DMS153 (cell line): ENCODE results near the gene SKOR2.
"Not testable (repeated sequence)": the region's sequence is repeated elsewhere in the genome, so short reads cannot be mapped to it uniquely, and the experiment has no call there.

Experiments used
- DNase-seq: peaks from one replicate; lab custom pipeline; 2025; lab: John Stamatoyannopoulos, UW

The SKOR2 gene

GRCh38 chr18:47203626-47204464 lies 47.6 kb downstream of the SKOR2 start:
- DNase-seq, result no peak

DNA sequence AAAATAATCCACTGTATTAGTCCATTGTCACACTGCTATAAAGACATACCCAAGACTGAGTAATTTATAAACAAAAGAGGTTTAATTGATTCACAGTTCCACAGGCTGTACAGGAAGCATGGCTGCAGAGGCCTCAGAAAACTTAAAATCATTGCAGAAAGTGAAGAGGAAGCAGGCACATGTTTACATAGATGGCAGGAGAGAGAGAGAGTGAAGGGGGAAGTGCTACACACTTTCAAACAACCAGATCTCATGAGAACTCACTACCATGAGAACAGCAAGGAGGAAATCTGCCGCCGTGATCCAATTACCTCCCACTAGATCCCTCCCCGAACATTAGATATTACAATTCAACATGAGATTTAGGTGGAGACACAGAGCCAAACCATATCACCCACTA lies 55.5 kb downstream of the SKOR2 start:
- DNase-seq, result not testable (repeated sequence)

- no peak for DNase-seq
These were observed 59.5 kb downstream of the SKOR2 start for GRCh38 chr18:47191961-47192360.

DNA sequence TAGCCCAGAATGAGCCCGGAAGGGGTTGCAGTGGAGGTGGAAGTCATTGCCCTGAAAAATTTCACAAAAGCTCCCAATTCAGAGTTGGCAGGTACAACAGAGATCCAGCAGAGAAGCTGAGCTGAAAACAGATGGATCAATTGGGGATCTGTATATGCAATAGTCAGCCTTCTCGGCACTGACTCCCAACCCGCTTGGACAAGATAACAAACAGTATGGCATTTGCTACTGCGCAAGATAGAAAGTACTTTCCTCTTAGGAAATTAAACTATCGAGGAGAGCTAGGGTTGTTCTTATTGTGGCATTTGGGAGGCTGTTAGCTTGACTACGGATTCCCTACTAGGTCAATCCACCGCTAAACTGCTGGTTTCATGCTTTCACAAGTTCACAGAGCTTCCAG lies 63.7 kb downstream of the SKOR2 start:
- no peak for DNase-seq

DNA sequence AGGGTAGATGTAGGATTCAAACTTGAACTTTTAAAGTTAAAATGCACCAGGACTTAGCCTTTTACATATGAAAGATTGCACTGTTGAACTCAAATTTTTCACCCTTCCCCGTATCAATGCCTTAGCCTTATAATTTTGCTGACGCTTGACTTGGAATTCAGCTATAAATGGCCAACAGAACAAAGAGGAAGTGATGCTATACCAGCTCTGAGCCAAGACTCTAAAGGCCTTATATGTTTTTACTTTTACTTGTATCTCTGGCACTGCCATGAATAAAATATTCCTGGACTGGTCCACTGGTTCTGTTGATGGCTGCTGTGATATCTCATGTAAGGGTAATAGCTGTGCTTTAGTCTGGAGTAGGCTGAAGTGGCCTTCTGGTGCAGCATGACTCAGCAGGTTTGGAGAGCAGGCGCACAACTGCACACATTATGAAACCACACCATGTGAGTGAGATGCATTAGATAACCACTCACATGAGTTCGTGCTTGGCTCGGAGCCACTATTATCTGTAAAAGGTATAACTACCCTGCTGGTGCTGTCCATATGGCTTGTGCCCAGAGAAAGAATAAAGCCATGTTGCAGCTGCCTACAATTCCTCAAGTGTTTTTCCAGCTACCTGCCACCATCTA lies 66.9 kb downstream of the SKOR2 start:
- peak; percentile 33 for DNase-seq

GRCh38 chr18:47182156-47182555 lies 69.3 kb downstream of the SKOR2 start:
- DNase-seq, result not testable (repeated sequence)

DNA sequence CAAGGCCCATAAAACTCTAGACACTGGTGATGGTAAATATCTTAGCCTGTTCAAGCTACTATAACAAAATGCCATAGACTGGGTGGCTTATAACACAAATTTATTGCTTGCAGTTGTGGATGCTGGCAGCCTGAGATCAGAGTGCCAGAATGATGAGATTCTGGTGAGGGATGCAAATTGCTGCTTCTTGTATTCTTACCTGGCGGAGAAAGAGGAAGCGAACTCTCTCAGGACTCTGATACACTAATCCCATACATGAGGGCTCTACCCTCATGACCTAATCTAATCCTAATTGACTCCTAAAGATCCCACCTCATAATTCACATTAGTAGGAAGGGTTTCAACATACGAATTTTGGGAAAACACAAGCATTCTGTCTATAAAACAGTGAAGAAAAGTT lies 70.7 kb downstream of the SKOR2 start:
- DNase-seq, result no peak

- peak; percentile 37 for DNase-seq
These were observed 71.9 kb downstream of the SKOR2 start for GRCh38 chr18:47179520-47179919.

GRCh38 chr18:47175898-47176575 lies 75.4 kb downstream of the SKOR2 start, which contains the start of gene IER3IP1:
TSS of gene IER3IP1 (minus strand) at chr18:47176364. CDS start at chr18:47176277, 87 bp downstream.
- DNase-seq, result peak; percentile 78

- no peak for DNase-seq
These were observed 76.1 kb downstream of the SKOR2 start for GRCh38 chr18:47175283-47175897.

DNA sequence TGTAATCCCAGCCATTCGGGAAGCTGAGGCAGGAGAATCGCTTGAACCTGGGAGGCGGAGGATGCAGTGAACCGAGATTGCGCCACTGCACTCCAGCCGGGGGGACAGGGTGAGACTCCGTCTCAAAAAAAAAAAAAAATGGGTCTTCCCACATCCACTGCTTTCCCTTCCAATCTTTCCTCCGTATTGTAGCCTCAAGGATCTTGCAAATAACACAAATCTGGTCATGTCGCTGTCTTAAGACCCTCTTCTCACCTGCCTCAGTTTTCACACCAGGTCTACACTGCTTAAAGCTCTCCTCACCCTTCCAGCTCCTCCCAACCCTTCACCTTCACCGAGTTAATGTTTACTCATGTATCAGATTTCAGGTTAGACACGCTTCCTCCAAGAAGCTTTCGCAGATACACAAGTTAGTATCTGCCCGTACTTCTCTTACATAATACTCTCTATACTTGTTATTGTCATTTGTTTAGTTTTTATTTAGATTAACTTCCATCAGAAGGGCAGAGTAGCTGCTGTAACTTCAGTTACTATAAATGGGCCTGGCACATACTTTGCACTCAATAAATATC lies 76.8 kb downstream of the SKOR2 start:
- DNase-seq, result no peak

- DNase-seq, result no peak
These were observed 79.0 kb downstream of the SKOR2 start for GRCh38 chr18:47172476-47172875.

DNA sequence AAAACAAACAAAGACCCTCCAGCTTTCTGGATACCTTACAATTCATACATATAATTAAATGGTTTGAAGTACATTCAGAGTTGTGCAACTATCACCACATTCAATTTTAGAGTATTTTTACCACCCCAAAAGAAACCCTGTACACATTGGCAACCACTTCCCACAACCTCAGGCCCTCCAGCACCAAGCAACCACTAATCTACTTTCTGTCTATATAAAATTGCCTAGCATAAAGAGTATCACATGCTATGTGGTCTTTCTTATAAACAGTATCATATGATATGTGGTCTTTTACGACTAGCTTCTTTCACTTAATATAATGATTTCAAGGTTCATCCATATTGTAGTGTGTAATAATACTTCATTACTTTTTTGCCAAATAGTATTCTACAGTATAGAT lies 82.5 kb downstream of the SKOR2 start:
- no peak for DNase-seq

GRCh38 chr18:47168509-47168908 lies 83.0 kb downstream of the SKOR2 start:
- no peak for DNase-seq

- DNase-seq, result no peak
These were observed 85.2 kb downstream of the SKOR2 start for GRCh38 chr18:47166294-47166693.

- no peak for DNase-seq
These were observed 88.2 kb downstream of the SKOR2 start for GRCh38 chr18:47163241-47163640.

DNA sequence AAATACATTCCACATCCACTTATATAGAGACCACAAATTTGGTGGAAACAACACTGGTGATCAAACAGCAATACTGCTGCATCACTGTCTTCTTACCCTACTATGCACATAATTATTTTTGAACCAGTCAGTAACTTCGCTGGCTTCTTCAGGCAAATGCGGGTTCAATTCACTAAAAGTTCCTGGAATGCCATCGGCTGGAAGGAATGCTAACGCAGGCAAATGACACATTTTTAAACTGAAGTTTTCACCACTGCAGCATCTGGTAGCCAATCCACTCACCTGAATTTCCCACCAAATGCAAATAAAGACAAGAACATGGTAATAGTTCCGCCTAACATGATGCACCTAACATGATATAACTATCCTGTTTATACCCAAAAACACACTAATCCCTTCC lies 91.2 kb downstream of the SKOR2 start:
- DNase-seq, result no peak

DNA sequence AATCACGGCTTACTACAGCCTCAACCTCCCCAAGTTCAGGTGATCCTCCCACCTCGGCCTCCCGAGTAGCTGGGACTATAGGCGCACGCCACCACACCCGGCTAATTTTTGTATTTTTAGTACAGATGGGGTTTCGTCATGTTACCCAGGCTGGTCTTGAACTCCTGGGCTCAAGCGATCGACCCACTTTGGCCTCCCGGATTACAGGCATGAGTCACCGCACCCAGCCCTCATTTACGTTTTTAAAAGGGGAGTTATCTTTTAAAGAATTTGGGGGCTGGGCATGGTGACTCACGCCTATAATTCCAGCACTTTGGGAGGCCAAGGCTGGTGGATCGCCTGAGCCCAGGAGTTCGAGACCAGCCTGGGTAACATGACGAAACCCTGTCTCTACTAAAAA lies 93.1 kb downstream of the SKOR2 start:
- DNase-seq, result not testable (repeated sequence)
